Mesendoderm (in vitro differentiated cells): ENCODE data around the gene ARRB2.
"Not testable (repeated sequence)": the region's sequence is repeated elsewhere in the genome, so short reads cannot be mapped to it uniquely, and the experiment has no call there.

ENCODE experiments used
- DNase-seq: peaks from one replicate; pipeline ENCODE4 v3.0.0; 2013
- H2AK5ac ChIP-seq: 2 replicates; pipeline ENCODE4 v1.6.1; 2013; ENCODE audit warnings: low read length, inconsistent platforms
- H2BK120ac ChIP-seq: 2 replicates; pipeline ENCODE4 v1.6.1; 2013; ENCODE audit warnings: low read depth, mild to moderate bottlenecking, low read length, moderate library complexity, mixed read lengths
- H2BK15ac ChIP-seq: replicated peaks from 2 replicates; pipeline ENCODE4 v1.6.1; 2013; ENCODE audit warnings: low read depth, mild to moderate bottlenecking, moderate library complexity
- H2BK5ac ChIP-seq: 2 replicates; pipeline ENCODE4 v1.6.1; 2013; ENCODE audit warnings: low read length, inconsistent platforms
- H3K18ac ChIP-seq: 2 replicates; pipeline ENCODE4 v1.6.1; 2013; ENCODE audit warnings: mild to moderate bottlenecking, low read length, mixed read lengths
- H3K23ac ChIP-seq: one replicate; pipeline ENCODE4 v1.6.1; 2013; ENCODE audit warnings: low read length
- H3K27ac ChIP-seq: 2 replicates; pipeline ENCODE4 v1.5.1; 2013; ENCODE audit warnings: low read depth, mild to moderate bottlenecking, inconsistent platforms, low read length, moderate library complexity
- H3K27me3 ChIP-seq: 2 replicates; pipeline ENCODE4 v1.6.1; 2013; ENCODE audit warnings: low read length, control low read depth, mild to moderate bottlenecking, inconsistent platforms; ENCODE audit not compliant: insufficient read depth, poor library complexity
- H3K36me3 ChIP-seq: 2 replicates; pipeline ENCODE4 v1.6.1; 2013; ENCODE audit warnings: low read length, inconsistent platforms; ENCODE audit not compliant: control insufficient read depth, insufficient read depth
- H3K4ac ChIP-seq: one replicate; pipeline ENCODE4 v1.6.1; 2013; ENCODE audit warnings: low read depth, mild to moderate bottlenecking, low read length, moderate library complexity
- H3K4me1 ChIP-seq: 2 replicates; pipeline ENCODE4 v1.6.1; 2013; ENCODE audit warnings: low read depth, low read length, inconsistent platforms; ENCODE audit not compliant: control insufficient read depth
- H3K4me2 ChIP-seq: 2 replicates; pipeline ENCODE4 v1.6.1; 2013; ENCODE audit warnings: low read length
- H3K4me3 ChIP-seq: 2 replicates; pipeline ENCODE4 v1.5.1; 2013; ENCODE audit warnings: mild to moderate bottlenecking, low read length
- H3K56ac ChIP-seq: one replicate; pipeline ENCODE4 v1.6.1; 2013; ENCODE audit warnings: low read length
- H3K79me1 ChIP-seq: 2 replicates; pipeline ENCODE4 v1.6.1; 2013; ENCODE audit warnings: low read length, inconsistent platforms
- H3K79me2 ChIP-seq: 2 replicates; pipeline ENCODE4 v1.6.1; 2013; ENCODE audit warnings: mild to moderate bottlenecking, low read length; ENCODE audit not compliant: control insufficient read depth, insufficient read depth
- H3K9ac ChIP-seq: 2 replicates; pipeline ENCODE4 v1.6.1; 2013; ENCODE audit warnings: low read length, inconsistent platforms
- H4K5ac ChIP-seq: one replicate; pipeline ENCODE4 v1.6.1; 2013; ENCODE audit warnings: low read length
- H4K8ac ChIP-seq: one replicate; pipeline ENCODE4 v1.6.1; 2013; ENCODE audit warnings: low read depth, mild to moderate bottlenecking, control low read depth, low read length, moderate library complexity
- WGBS: extraction: QIAGEN DNeasy Blood & Tissue Kit; methylation state at CpG from one replicate; pipeline ENCODE4 v1.1.7; 2013; ENCODE audit warnings: low lambda C conversion rate, missing lambda C conversion rate; ENCODE audit not compliant: insufficient coverage; ENCODE audit errors: extremely low coverage; 5-methylcytosine and 5-hydroxymethylcytosine counted together

Gene ARRB2

GRCh38 chr17:4703330-4703691 lies 7.1 kb upstream of the ARRB2 start:
- DNase-seq = no peak
- Histone ChIP-seq H2BK120ac (no peak overlapping the region), H3K79me2 (peaks cover 44% of the 10 kb centered on the region), H3K56ac (peak overlapping the region; percentile 97), H3K4me1 (peaks cover 7% of the 10 kb centered on the region), H4K8ac (no peak overlapping the region), H3K79me1 (peaks cover 7% of the 10 kb centered on the region), H4K5ac (no peak overlapping the region), H3K4me3 (peak overlapping the region; percentile 94), H3K36me3 (no peaks in the 10 kb centered on the region), H2AK5ac (no peak overlapping the region), H2BK15ac (no peak overlapping the region), H3K27ac (no peak overlapping the region), H3K4ac (no peak overlapping the region), H3K27me3 (no peaks in the 10 kb centered on the region), H3K9ac (peak overlapping the region; percentile 90), H2BK5ac (no peak overlapping the region), H3K18ac (peak overlapping the region; percentile 62), H3K23ac (no peak overlapping the region), H3K4me2 (peak overlapping the region; percentile 91)
- no CpG with 5 or more reads among the region's 15 CpGs for WGBS

- Histone ChIP-seq H3K4ac (peak overlapping the region; percentile 65), H3K56ac (peak overlapping the region; percentile 94), H3K79me2 (peaks cover 38% of the 10 kb centered on the region), H3K9ac (peak overlapping the region; percentile 81)
- not testable (repeated sequence) for H3K36me3 ChIP-seq, DNase-seq, H2AK5ac ChIP-seq, H2BK5ac ChIP-seq, H3K27me3 ChIP-seq, H4K8ac ChIP-seq, H3K4me2 ChIP-seq, H4K5ac ChIP-seq, H3K23ac ChIP-seq, H3K18ac ChIP-seq, H2BK120ac ChIP-seq, H3K4me1 ChIP-seq, H2BK15ac ChIP-seq, H3K79me1 ChIP-seq, H3K27ac ChIP-seq, H3K4me3 ChIP-seq
- WGBS = no CpG with 5 or more reads among the region's 14 CpGs
Measured at GRCh38 chr17:4704574-4704907, 5.9 kb upstream of the ARRB2 start.

GRCh38 chr17:4704991-4705390 lies 5.4 kb upstream of the ARRB2 start:
- H3K27me3 ChIP-seq = no peaks in the 10 kb centered on the region
- H3K79me2 ChIP-seq = peaks cover 36% of the 10 kb centered on the region
- no peak overlapping the region for H3K27ac ChIP-seq
- no peak overlapping the region for H2BK15ac ChIP-seq
- H3K56ac ChIP-seq = peak overlapping the region; percentile 64
- H3K4me3 ChIP-seq = no peak overlapping the region
- H3K23ac ChIP-seq = no peak overlapping the region
- no peak overlapping the region for H4K8ac ChIP-seq
- H3K4me1 ChIP-seq = peaks cover 7% of the 10 kb centered on the region
- no peak overlapping the region for H3K18ac ChIP-seq
- H3K4me2 ChIP-seq = no peak overlapping the region
- H2BK120ac ChIP-seq = no peak overlapping the region
- H4K5ac ChIP-seq = no peak overlapping the region
- DNase-seq = no peak
- no peaks in the 10 kb centered on the region for H3K36me3 ChIP-seq
- peaks cover 7% of the 10 kb centered on the region for H3K79me1 ChIP-seq
- no peak overlapping the region for H3K4ac ChIP-seq
- H3K9ac ChIP-seq = peak overlapping the region; percentile 42
- H2BK5ac ChIP-seq = no peak overlapping the region
- no peak overlapping the region for H2AK5ac ChIP-seq
- no CpG with 5 or more reads among the region's 15 CpGs for WGBS

- H3K79me2 ChIP-seq = peaks cover 28% of the 10 kb centered on the region
- no peak overlapping the region for H3K9ac ChIP-seq
- WGBS = no CpG with 5 or more reads among the region's 7 CpGs
- H3K4me2 ChIP-seq = no peak overlapping the region
- no peak overlapping the region for H3K4me3 ChIP-seq
- no peaks in the 10 kb centered on the region for H3K36me3 ChIP-seq
- no peak overlapping the region for H2BK120ac ChIP-seq
- no peaks in the 10 kb centered on the region for H3K27me3 ChIP-seq
- no peak overlapping the region for H4K8ac ChIP-seq
- no peak overlapping the region for H4K5ac ChIP-seq
- no peak overlapping the region for H3K23ac ChIP-seq
- H3K18ac ChIP-seq = no peak overlapping the region
- H3K79me1 ChIP-seq = peaks cover 7% of the 10 kb centered on the region
- no peak overlapping the region for H2AK5ac ChIP-seq
- no peak overlapping the region for H2BK15ac ChIP-seq
- no peak overlapping the region for H3K56ac ChIP-seq
- H3K4me1 ChIP-seq = peaks cover 7% of the 10 kb centered on the region
- no peak overlapping the region for H3K4ac ChIP-seq
- H2BK5ac ChIP-seq = no peak overlapping the region
- H3K27ac ChIP-seq = no peak overlapping the region
- peak; percentile 38 for DNase-seq
Measured at GRCh38 chr17:4706121-4706520, 4.3 kb upstream of the ARRB2 start.

- no peak overlapping the region for H2AK5ac ChIP-seq
- H4K8ac ChIP-seq = no peak overlapping the region
- no peak overlapping the region for H3K56ac ChIP-seq
- no peak overlapping the region for H4K5ac ChIP-seq
- peaks cover 5% of the 10 kb centered on the region for H3K79me2 ChIP-seq
- no CpG with 5 or more reads among the region's 8 CpGs for WGBS
- no peak overlapping the region for H3K4me2 ChIP-seq
- H3K79me1 ChIP-seq = peaks cover 2% of the 10 kb centered on the region
- no peaks in the 10 kb centered on the region for H3K4me1 ChIP-seq
- H3K23ac ChIP-seq = no peak overlapping the region
- no peak overlapping the region for H3K4ac ChIP-seq
- no peak overlapping the region for H2BK15ac ChIP-seq
- no peak overlapping the region for H3K18ac ChIP-seq
- DNase-seq = peak; percentile 46
- no peak overlapping the region for H2BK120ac ChIP-seq
- H3K9ac ChIP-seq = no peak overlapping the region
- no peak overlapping the region for H2BK5ac ChIP-seq
- H3K27ac ChIP-seq = no peak overlapping the region
- H3K36me3 ChIP-seq = no peaks in the 10 kb centered on the region
- no peaks in the 10 kb centered on the region for H3K27me3 ChIP-seq
- no peak overlapping the region for H3K4me3 ChIP-seq
Measured at GRCh38 chr17:4708436-4708835, 2.0 kb upstream of the ARRB2 start.
